Amniotic epithelial cell (primary cell): ENCODE data around the gene ZNF740.
"Not testable (repeated sequence)": the region's sequence is repeated elsewhere in the genome, so short reads cannot be mapped to it uniquely, and the experiment has no call there.

Experiments used
- DNase-seq: peaks from one replicate; pipeline ENCODE4 v3.0.0-alpha.2; 2010; ENCODE audit warnings: low read depth

Gene ZNF740

GRCh38 chr12:53173085-53173715 lies 7.3 kb upstream of the ZNF740 start:
- no peak for DNase-seq

- DNase-seq: peak; percentile 84
Observed at GRCh38 chr12:53174881-53175491, 5.5 kb upstream of the ZNF740 start.

- DNase-seq: no peak
Observed at GRCh38 chr12:53176750-53177149, 3.8 kb upstream of the ZNF740 start.

- DNase-seq: not testable (repeated sequence)
Observed at GRCh38 chr12:53177447-53177846, 3.1 kb upstream of the ZNF740 start.

- not testable (repeated sequence) for DNase-seq
Observed at GRCh38 chr12:53178803-53179202, 1.7 kb upstream of the ZNF740 start.

GRCh38 chr12:53179687-53180219 lies 769 bp upstream of the ZNF740 start:
- no peak for DNase-seq

- DNase-seq: peak; percentile 72
Observed at GRCh38 chr12:53180931-53181645, 566 bp downstream of the ZNF740 start.

GRCh38 chr12:53181935-53182334 lies 1.4 kb downstream of the ZNF740 start:
- DNase-seq: no peak

- DNase-seq: no peak
Observed at GRCh38 chr12:53182903-53183302, 2.4 kb downstream of the ZNF740 start.

- no peak for DNase-seq
Observed at GRCh38 chr12:53184828-53185227, 4.3 kb downstream of the ZNF740 start.

- DNase-seq: no peak
Observed at GRCh38 chr12:53185582-53186153, 5.1 kb downstream of the ZNF740 start.

- no peak for DNase-seq
Observed at GRCh38 chr12:53186745-53187144, 6.2 kb downstream of the ZNF740 start.

- DNase-seq: no peak
Observed at GRCh38 chr12:53187145-53187899, 6.8 kb downstream of the ZNF740 start.

GRCh38 chr12:53190108-53190729 lies 9.7 kb downstream of the ZNF740 start:
- DNase-seq: peak; percentile 49

GRCh38 chr12:53191096-53191884 lies 10.8 kb downstream of the ZNF740 start:
- no peak for DNase-seq

GRCh38 chr12:53191885-53192530 lies 11.5 kb downstream of the ZNF740 start:
- DNase-seq: no peak

GRCh38 chr12:53192531-53193021 lies 12.1 kb downstream of the ZNF740 start:
- no peak for DNase-seq

GRCh38 chr12:53193040-53193439 lies 12.5 kb downstream of the ZNF740 start:
- DNase-seq: no peak

- no peak for DNase-seq
Observed at GRCh38 chr12:53193985-53194716, 13.6 kb downstream of the ZNF740 start.
